Measurements from ENCODE around the gene FRMPD3.

DNA sequence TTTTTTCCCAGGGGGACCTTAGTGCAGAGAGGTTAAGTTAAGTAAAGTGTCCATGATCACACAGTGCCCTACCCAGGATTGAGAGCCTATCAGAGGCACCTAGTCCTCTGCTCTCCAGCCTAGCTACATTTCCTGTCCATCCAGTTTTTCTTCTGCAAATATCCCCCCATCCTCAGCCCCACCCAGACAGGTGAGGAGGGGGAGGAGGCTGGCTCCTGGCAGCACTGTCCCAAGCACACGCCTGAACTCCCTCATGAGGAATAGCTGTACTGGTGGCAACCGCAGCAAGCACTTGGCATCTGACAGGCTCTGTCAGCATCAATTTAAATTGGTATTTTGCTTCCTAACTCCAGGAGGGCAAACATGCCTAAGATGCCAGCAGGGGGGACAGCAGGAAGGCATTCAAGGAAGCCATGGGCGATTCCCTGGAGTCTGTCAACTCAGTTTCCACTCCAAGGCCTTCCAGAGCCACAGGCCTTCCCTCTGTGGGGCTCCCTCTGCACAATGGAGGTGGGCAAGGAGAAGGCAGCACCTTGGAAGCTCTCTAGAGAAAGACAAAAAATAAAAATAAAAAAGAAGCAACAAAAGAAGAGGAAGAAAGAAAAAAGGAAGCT lies 6.4 kb upstream of the FRMPD3 start:
- TF ChIP-seq POLR2A (IDR thresholded peaks at IDR 0.05; ENCODE audit: low read depth, low read length) (no peak), POLR2AphosphoS5 (IDR thresholded peaks at IDR 0.05; ENCODE audit: low read depth, low read length) (no peak)
